ENCODE data around the gene SLC9C2. TPM values are rescaled to one million over a fixed set of nuclear protein-coding genes. Genes with fewer than 3 reads are reported as not detected.
"Not testable (repeated sequence)": the region's sequence is repeated elsewhere in the genome, so short reads cannot be mapped to it uniquely, and the experiment has no call there.

Gene SLC9C2
- total and polyA plus RNA-seq, 8 donors = 2.6 TPM; not detected in 7

GRCh38 chr1:173502104-173502503 is 100.8 kb downstream of the SLC9C2 start:
- H3K9me3 ChIP-seq = no peaks in the 10 kb centered on the region
- H3K36me3 ChIP-seq = no peaks in the 10 kb centered on the region
- H3K27me3 ChIP-seq = no peaks in the 10 kb centered on the region
- 63 to 100% (median 90%) methylated on average over 1 of the region's 1 CpG for WGBS, 5 donors
- H3K27ac ChIP-seq = no peak overlapping the region
- TF ChIP-seq EP300 (IDR thresholded peaks at IDR 0.05) (no peak), POLR2AphosphoS5 (IDR thresholded peaks at IDR 0.05) (no peak), POLR2A (IDR thresholded peaks at IDR 0.05) (no peak), CTCF (IDR thresholded peaks at IDR 0.05) (no peak)
- DNase-seq = no peak
- intact Hi-C loops (cut with DNase I; ENCODE audit: low total_unique reads) = no loop called here
- peaks cover 0 to 22% (median 3%) of the 10 kb centered on the region in 4 donors for H3K4me1 ChIP-seq
- no peak overlapping the region for H3K4me3 ChIP-seq

- Histone ChIP-seq H3K27ac (no peak overlapping the region), H3K36me3 (no peaks in the 10 kb centered on the region), H3K4me3 (no peak overlapping the region), H3K27me3 (no peaks in the 10 kb centered on the region), H3K4me1 (peaks cover 0 to 14% (median 0%) of the 10 kb centered on the region in 4 donors), H3K9me3 (no peaks in the 10 kb centered on the region)
- DNase-seq = no peak
- TF ChIP-seq POLR2A (IDR thresholded peaks at IDR 0.05) = no peak
- no peak for TF ChIP-seq EP300 (IDR thresholded peaks at IDR 0.05)
- TF ChIP-seq CTCF (IDR thresholded peaks at IDR 0.05) = no peak
- TF ChIP-seq POLR2AphosphoS5 (IDR thresholded peaks at IDR 0.05) = no peak
- WGBS, 5 donors = 57 to 73% (median 70%) methylated on average over 4 of the region's 4 CpGs
- intact Hi-C loops (cut with DNase I; ENCODE audit: low total_unique reads) = no loop called here
Measured at GRCh38 chr1:173499729-173500128, 103.1 kb downstream of the SLC9C2 start.

- H3K4me3 ChIP-seq = no peak overlapping the region
- WGBS, 5 donors = 80 to 94% (median 87%) methylated on average over 2 of the region's 2 CpGs
- TF ChIP-seq POLR2AphosphoS5 (IDR thresholded peaks at IDR 0.05) = no peak
- no peak for TF ChIP-seq CTCF (IDR thresholded peaks at IDR 0.05)
- TF ChIP-seq POLR2A (IDR thresholded peaks at IDR 0.05) = no peak
- no peak for TF ChIP-seq EP300 (IDR thresholded peaks at IDR 0.05)
- H3K9me3 ChIP-seq = no peaks in the 10 kb centered on the region
- intact Hi-C loops (cut with DNase I; ENCODE audit: low total_unique reads) = no loop called here
- H3K27ac ChIP-seq = no peak overlapping the region
- no peaks in the 10 kb centered on the region for H3K27me3 ChIP-seq
- DNase-seq = no peak
- H3K4me1 ChIP-seq = no peaks in the 10 kb centered on the region
- H3K36me3 ChIP-seq = peaks cover 0 to 9% (median 0%) of the 10 kb centered on the region in 4 donors
Measured at GRCh38 chr1:173496757-173497320, 106.0 kb downstream of the SLC9C2 start.

GRCh38 chr1:173495609-173496267 is 107.1 kb downstream of the SLC9C2 start:
- H3K36me3 ChIP-seq = peaks cover 0 to 15% (median 0%) of the 10 kb centered on the region in 4 donors
- no peaks in the 10 kb centered on the region for H3K27me3 ChIP-seq
- no peak overlapping the region for H3K4me3 ChIP-seq
- no peaks in the 10 kb centered on the region for H3K9me3 ChIP-seq
- WGBS, 5 donors = 72 to 91% (median 89%) methylated on average over 8 of the region's 8 CpGs
- TF ChIP-seq POLR2A (IDR thresholded peaks at IDR 0.05) (no peak), EP300 (IDR thresholded peaks at IDR 0.05) (no peak), POLR2AphosphoS5 (IDR thresholded peaks at IDR 0.05) (no peak), CTCF (IDR thresholded peaks at IDR 0.05) (no peak)
- intact Hi-C loops (cut with DNase I; ENCODE audit: low total_unique reads) = no loop called here
- DNase-seq = no peak
- H3K27ac ChIP-seq = no peak overlapping the region
- H3K4me1 ChIP-seq = no peaks in the 10 kb centered on the region

- DNase-seq; H3K27ac ChIP-seq; H3K9me3 ChIP-seq; H3K4me1 ChIP-seq; intact Hi-C loops (cut with DNase I; ENCODE audit: low total_unique reads); H3K4me3 ChIP-seq; H3K27me3 ChIP-seq: not testable (repeated sequence)
- 91 to 94% (median 93%) methylated on average over 8 of the region's 8 CpGs for WGBS, 5 donors
- peaks cover 8 to 35% (median 22%) of the 10 kb centered on the region in 4 donors for H3K36me3 ChIP-seq
Measured at GRCh38 chr1:173493125-173493524, 109.7 kb downstream of the SLC9C2 start.
